Measurements from ENCODE around the gene TMEM31.
A peak's percentile ranks its signal among the peaks of the same experiment; 100 is the strongest.

Gene TMEM31

GRCh38 chrX:103697687-103698086 is 13.0 kb upstream of the TMEM31 start:
- H3K27ac ChIP-seq = no peak overlapping the region
- TF ChIP-seq CTCF (conservative IDR thresholded peaks at IDR 0.05) (no peak), ZFX (IDR thresholded peaks at IDR 0.05) (no peak)

- TF ChIP-seq CTCF (conservative IDR thresholded peaks at IDR 0.05) (no peak), ZFX (IDR thresholded peaks at IDR 0.05) (no peak)
- H3K27ac ChIP-seq = peak overlapping the region; percentile 86
Measured at GRCh38 chrX:103699243-103699642, 11.5 kb upstream of the TMEM31 start.

- no peak for TF ChIP-seq CTCF (conservative IDR thresholded peaks at IDR 0.05)
- TF ChIP-seq ZFX (IDR thresholded peaks at IDR 0.05) = no peak
- no peak overlapping the region for H3K27ac ChIP-seq
Measured at GRCh38 chrX:103704863-103705262, 5.8 kb upstream of the TMEM31 start.

GRCh38 chrX:103716962-103717361 is 6.3 kb downstream of the TMEM31 start:
- no peak overlapping the region for H3K27ac ChIP-seq
- TF ChIP-seq CTCF (conservative IDR thresholded peaks at IDR 0.05) (no peak), ZFX (IDR thresholded peaks at IDR 0.05) (no peak)

GRCh38 chrX:103718120-103718519 is 7.4 kb downstream of the TMEM31 start:
- TF ChIP-seq ZFX (IDR thresholded peaks at IDR 0.05) = no peak
- TF ChIP-seq CTCF (conservative IDR thresholded peaks at IDR 0.05) = no peak
- no peak overlapping the region for H3K27ac ChIP-seq

GRCh38 chrX:103722505-103722904 is 11.8 kb downstream of the TMEM31 start:
- H3K27ac ChIP-seq = no peak overlapping the region
- TF ChIP-seq CTCF (conservative IDR thresholded peaks at IDR 0.05) = no peak
- TF ChIP-seq ZFX (IDR thresholded peaks at IDR 0.05) = no peak

GRCh38 chrX:103726477-103726876 is 15.8 kb downstream of the TMEM31 start:
- TF ChIP-seq ZFX (IDR thresholded peaks at IDR 0.05) = no peak
- no peak overlapping the region for H3K27ac ChIP-seq

GRCh38 chrX:103727115-103727514 is 16.4 kb downstream of the TMEM31 start:
- no peak overlapping the region for H3K27ac ChIP-seq
- no peak for TF ChIP-seq CTCF (conservative IDR thresholded peaks at IDR 0.05)
